NCI-H2029 (cell line): ENCODE measurements around the gene HNRNPA1L2.
"Not testable (repeated sequence)": the region's sequence is repeated elsewhere in the genome, so short reads cannot be mapped to it uniquely, and the experiment has no call there.

Experiments used
- DNase-seq: peaks from one replicate; lab custom pipeline; 2025; lab: John Stamatoyannopoulos, UW

HNRNPA1L2 gene

DNA sequence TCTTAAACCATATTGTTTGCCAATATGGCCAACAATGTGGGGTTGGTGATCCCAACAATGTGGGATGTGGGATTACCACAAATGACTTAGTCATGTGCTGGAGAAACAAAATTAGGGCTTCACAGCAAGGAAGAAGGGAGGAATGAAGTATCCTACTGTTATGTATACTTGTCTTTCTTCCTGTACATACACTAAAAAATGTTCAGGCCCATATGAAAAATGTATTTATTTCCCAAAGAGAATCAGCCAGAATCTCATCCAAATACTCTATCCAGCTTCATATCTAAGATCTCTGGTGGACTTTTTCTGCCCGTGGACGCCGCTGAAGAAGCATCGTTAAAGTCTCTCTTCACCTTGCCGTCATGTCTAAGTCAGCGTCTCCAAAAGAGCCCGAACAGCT lies at the start of gene HNRNPA1L2:
HNRNPA1L2 (plus strand) TSS at position 301 of the 400 bp plus-strand sequence; CDS start at position 363, 62 bp downstream.
- no peak for DNase-seq

DNA sequence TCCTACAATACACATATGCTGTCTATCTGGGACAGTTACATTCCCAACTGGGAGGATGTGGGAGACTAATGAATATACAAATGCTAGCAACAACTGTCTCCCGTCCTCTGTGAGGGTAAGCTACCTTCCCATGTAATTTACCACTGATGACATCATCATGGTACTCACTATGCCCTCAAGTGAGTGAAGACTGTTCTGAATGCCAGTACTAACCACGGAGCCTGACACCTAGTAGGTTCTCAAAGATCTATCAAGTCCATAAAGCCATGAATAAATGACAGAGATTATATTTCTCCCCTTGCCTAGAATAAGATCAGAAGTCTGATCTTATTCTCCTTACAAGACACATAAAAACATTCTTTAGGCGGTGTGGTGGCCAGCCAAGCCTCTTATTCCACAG lies 49.1 kb upstream of the HNRNPA1L2 start:
- not testable (repeated sequence) for DNase-seq

DNA sequence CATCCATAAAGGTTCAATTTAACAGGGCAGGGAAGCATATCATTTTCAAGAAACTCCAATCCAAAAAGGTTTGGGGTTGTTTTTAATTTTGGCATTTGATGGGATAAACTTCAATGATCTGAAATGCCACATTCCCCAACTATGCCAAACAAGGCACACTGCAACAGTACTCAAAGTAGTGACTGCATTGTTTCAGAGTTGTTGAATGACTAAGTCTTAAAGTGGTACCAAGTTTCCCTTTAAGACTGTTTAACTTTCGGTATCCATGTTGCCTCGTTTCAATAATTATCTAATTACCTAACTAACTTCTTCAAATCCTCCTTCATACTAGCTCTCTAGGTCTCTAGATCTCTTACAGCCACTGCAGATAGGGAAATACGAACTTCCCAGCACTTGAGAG lies 48.4 kb upstream of the HNRNPA1L2 start:
- DNase-seq, result not testable (repeated sequence)

DNA sequence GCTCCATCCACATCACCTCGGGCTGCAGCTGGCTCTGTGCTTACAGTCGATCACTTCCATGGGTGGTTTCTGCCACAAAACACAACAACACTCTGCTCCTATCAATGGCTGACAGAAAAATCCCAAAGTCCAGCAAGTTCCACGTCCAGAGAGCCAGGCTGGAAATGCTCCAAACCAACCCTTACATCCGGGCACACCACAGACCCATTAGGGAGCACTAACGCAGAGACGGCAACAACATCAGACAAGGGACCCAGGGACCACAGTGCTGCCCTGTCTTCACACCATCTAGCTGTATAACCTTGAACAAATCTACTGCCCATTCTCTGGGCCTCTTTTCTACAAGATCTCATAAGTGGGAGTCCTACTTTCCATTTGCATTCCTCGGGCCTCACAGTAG lies 47.9 kb upstream of the HNRNPA1L2 start:
- DNase-seq, result not testable (repeated sequence)

DNA sequence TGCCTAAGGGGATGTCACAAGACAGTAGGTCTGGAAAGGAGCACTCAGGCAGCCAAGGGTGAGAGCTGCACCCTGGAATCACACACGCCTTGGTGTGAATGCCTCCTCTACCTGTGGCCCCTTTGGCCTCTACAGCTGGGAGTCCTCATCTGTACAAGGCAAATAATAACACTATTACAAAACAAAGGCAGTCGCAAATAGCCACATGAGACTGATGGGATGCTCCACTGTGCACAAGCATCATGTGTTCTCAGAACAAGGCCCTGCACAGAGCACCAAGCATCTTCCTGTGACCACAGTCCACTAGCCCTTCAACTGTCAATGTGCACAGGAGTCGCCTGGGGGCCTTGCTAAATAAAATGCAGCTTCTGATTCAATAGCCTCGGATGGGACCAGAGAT lies 44.6 kb upstream of the HNRNPA1L2 start:
- DNase-seq, result no peak

DNA sequence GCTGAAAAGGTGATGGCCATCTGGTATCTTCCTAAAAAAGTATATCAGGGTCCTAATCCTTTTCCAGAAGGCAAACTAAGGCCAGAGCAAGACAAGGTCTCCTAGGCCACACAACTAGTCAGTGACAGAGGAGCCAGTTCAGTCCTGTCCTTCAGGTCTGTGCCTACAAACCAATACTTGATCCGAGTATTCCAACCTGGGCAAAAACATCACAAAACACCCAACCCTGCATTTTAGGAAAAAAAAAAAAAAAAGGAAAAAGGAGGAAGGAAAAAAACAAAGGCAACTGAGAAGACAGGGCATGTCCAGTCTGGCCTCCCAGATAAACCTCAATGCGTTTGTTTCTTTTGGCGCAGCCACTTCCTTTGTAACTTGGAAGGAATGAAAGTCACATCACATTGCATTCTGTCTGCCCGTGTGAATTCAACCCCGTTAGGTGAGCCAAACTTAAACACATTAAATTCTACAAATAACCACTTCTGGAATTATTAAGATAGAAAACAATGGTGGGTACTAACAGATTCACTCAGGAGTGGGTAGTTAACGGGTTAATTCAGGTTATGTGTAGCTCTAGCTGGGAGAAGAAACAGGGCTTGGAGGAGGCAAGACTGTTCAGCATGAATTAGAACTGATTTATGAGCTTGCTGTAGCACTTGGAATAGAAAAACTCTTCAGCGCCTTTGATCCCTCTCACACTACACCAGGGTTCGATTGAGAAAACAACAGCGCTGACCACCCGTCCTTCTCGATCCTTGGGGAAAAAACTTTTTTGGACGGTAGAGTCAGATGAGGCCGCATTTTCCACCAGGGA lies 43.0 kb upstream of the HNRNPA1L2 start:
- DNase-seq, result no peak

DNA sequence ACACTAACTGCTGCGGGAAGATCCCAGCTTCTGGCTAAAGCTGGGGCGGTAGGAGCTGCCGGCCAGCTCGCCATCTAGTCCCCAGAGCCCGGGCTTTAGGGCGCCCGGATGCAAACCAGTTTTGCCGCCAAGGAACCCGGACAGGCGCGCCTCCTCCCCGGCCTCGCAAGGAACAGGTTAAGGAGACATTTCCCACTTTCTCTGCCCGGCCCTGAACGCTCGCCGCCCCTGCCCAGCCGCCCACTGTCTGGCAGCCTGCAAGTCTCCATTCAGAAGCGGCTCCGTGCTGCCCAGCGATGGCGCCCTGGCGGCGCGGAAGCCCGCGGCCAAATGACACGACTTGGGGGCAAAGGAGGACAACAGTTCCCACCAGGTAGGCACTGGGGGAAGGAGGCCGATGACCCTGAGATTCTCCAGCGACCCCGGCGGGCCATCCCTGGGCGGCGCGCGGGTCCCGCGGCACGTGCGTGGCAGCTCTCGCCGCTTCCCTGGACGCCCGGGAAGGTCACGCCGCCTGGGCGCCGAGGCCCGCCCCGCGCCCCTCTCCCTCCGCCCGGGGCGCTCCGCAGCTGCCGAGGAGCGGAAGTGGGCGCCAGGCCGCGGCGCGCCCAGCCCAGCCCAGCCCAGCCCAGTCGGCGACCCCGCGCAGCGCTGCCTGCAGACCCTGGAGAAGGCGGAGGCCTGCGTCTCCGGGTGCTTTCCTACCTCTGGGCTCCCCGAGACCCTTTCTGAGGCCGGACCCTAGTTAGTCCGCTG lies 42.2 kb upstream of the HNRNPA1L2 start:
- no peak for DNase-seq

DNA sequence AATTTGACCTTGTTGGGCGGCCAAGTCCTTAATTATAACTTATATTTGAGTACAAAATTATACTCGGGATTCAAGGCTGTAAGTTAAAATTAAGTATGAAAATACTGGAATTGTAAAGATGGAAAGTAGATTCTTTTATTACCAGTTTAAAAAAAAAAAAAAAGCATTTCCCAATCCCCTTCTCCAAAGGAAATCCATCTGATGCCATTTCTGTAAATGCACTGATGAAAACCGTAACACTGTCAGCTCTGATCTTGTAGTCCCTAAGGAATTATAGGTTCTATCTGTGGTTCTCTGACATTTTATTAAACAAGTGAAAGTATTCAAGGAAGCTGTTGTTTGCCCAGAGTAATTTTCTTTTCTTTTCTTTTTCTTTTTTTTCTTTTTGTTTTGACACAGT lies 41.6 kb upstream of the HNRNPA1L2 start:
- no peak for DNase-seq

DNA sequence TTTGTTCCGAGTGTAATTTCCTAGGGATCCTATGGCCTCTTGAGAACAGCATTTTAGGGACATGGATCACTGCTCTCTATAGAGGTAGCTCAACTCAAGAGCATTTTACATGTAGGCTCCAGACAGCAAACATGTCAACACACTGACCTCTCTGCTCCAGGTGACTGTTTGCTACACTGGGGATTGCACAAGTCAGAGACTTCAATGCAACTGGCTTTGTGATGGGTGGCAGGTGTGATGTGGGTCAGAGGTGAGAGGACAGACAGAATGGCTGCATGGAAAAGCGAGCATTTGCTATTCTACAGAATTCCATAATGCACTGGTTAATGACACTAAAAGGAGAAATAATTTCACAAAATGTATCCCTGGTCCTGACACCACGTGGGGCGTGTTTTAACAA lies 38.9 kb upstream of the HNRNPA1L2 start:
- DNase-seq, result not testable (repeated sequence)

DNA sequence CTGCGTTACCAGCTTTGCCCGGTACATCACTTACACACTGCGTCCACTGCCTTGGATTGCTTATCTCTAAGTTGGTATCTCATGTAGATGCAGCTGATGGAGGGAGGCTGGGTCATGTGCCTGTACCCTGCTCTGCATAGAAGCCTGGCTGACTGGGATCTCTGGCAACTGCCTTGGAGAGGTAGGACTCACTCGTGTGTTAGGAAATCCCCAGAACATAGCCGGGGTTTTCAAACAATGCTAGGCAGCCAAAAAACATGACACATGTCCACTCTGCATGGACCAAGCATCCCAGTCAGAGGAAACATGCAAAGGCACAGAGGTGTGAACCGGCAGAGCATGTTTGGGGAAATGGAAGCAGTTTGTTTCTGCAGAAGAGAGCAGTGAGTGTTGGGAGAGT lies 36.1 kb upstream of the HNRNPA1L2 start:
- not testable (repeated sequence) for DNase-seq

DNA sequence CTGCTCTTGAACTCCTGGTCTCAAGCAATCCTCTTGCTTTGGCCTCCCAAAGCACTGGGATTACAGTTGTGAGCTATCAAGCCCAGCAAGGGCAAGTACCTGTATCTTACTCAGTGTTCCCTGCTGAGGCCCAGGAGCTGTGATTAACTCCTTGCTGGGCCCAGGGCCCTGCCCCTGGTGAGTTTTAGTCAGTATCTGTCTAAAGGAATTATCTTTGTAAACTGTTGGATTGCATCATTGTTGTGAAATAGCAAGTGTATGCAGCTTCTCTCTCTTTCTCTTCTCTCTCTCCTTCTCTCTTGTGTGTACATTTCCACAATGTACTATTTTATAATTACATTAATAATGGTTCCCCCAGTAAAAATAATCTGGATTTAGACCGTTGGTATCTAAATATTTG lies 35.4 kb upstream of the HNRNPA1L2 start:
- DNase-seq, result not testable (repeated sequence)

DNA sequence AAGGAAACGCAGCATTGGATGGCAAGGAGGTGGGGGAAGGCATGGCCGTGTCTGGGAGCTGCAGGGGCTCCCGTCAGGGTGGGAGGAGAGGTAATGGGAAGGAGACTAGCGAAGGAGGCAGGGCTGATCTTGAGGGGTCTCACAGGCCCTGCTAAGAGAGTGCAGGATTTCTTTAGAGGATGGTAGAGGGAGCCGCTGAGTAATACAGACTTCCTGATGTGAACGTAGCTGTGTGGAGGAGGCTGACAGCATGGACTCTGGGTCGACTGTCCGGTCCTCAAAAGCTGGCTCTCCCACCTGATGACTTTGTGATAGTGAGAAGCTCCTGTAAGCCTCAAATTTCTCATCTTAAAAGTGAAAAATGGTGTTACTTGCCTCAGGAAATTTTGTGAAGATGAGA lies 34.0 kb upstream of the HNRNPA1L2 start:
- not testable (repeated sequence) for DNase-seq

DNA sequence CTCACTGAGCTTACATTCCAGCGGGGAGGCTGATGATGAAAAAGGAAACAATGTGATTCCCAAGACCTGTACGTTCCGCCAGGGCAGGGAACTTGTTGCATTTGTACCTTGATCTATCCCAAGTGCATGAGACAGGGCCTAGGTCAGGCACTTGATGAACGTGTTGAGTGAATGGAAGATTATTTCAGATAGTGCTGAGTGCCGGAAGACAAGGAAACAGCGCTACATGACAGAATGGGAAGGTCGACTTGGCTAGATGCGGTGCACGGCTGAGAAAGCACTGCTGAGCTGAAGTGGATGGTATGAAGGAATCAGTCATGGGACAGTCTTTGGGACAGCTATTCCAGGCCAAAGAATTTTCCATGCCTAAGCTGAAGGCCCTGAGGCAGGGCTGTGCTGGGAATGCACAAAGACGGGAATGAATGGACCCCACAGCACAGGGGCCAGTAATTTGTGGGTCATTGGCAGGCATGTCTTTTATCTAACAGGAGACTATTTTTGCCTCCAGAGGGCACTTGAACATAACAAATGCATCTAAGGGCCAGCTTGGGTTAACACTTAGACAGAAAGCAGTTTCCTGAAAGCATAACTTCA lies 33.1 kb upstream of the HNRNPA1L2 start:
- DNase-seq, result peak; percentile 20

DNA sequence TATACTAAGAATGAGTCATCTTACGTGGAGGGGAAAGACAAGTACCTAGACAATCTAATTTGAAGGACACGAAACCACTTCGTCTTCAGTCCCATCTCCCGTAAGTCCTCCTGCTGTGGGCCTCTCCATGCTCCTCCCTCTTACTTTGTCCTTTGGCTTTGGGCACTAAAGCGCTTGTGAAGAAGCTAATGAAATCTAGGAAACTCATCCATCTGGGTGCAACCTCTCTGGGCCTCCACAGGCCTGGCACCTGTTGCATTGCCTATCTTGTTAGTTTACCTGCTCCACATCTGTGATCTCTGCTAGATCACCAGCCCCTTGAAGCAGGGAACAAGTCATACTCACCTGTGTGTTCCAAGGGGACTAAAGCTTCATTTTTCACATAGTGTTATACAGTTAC lies 32.1 kb upstream of the HNRNPA1L2 start:
- not testable (repeated sequence) for DNase-seq

DNA sequence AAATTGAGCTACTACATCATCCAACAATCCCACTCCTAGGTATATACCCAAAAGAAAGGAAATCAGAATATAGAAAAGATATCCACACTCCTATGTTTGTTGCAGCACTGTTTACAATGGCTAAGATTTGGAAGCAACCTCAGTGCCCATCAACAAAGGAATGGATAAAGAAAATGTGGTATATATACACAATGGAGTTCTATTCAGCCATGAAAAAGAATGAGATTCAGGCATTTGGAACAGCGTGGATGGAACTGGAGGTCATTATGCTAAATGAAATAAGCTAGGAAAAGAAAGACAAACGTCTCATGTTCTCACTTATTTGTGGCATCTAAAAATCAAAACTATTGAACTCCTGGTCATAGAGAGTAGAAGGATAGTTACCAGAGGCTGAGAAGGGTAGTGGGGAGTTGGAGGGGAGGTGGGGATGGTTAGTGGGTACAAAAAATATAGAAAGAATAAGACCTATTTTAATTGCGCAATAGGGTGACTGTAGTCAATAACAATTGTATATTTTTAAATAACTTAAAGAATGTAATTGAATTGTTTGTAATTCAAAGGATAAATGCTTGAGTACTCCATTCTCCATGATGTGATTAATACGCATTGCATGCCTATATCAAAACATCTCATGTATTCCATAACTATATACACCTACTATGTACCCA lies 27.0 kb upstream of the HNRNPA1L2 start:
- no peak for DNase-seq

DNA sequence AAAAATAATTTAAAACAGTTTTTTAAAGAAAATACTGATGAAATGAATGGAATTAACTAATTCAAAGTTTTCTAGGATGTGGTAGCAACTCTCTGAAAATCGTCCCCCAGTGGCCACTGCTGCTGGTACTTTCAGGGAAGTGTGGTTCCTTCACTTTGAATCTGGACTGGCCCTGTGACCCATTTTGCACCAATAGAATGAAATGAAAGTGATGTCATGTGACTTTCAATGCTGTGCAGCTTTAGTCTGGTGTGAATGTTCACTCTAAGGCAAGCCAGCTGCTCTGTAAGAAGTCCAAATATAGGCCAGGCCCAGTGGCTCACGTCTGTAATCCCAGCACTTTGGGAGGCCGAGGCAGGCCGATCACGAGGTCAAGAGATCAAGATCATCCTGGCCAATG lies 26.4 kb upstream of the HNRNPA1L2 start:
- DNase-seq, result no peak

DNA sequence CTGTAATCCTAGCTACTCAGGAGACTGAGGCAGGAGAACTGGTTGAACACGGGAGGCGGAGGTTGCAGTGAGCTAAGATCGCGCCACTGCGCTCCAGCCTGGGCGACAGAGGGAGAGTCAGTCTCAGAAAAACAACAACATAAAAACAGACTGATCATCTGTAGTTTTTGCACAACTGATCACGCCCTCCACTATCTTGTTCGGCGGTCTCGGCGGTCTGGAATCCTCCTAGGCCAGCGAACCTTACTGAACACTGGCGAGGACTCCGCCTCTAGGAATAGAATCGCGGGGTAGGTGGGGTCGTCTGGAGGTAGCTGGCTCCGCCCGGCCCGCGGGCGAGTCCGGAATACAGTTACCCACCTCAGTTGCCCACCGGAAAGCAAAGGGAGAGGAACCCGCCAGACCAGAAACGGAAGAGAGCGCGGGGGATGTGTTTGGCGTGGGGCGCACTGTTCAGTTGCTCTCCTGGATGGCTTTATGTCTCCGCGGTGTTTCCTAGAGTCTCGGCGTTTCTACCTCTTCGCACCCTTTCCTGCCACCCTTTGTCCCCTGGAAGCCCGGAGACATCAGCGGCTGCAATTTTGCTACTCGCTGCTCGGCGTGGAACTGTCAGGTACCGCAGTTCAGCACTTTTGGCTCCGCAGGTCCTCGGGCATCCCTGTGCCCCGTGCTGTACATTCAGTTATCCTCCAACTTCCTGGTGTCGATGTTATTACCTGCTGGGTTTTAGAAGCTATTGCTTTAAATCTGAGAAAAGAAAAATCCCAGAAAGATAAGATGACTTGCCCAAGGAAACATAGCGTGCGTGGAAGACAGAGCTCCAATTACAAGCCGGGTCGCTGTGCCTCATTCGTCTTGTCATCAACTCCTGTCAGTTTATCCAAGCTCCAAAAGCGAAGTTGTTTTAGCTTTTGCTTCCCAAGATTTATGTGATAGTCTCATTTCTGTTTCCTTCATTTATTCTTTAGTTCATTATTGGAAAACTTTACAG lies 24.9 kb upstream of the HNRNPA1L2 start:
- peak; percentile 60 for DNase-seq

DNA sequence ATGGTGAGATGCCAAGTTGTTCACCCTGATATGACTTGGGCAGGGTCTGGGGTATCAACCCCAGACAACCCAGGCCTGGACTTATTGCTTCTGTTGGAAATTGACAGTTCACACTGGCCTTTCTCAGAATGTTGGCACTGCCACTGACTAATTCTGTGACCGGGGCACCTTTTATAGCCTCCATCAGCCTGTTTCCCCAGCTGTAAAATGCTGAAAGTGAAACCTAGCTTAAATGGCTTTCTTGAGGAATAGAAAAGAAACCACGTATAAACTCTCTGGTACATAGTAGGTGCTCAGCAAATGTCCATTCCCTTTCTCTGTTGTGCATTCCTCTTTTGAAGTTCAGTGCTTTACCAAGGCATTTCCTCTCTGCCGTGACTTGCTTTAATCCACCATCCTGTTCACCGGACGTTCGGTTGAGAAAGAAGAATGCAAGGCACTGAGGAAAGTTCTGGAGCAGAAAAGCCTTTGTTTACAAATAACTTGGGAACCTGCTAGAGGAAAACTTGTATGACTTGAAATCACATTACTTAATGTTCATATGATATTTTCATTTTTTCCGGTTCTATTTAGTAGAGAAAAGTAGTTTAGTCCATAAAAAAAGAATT lies 11.0 kb upstream of the HNRNPA1L2 start:
- DNase-seq, result not testable (repeated sequence)

DNA sequence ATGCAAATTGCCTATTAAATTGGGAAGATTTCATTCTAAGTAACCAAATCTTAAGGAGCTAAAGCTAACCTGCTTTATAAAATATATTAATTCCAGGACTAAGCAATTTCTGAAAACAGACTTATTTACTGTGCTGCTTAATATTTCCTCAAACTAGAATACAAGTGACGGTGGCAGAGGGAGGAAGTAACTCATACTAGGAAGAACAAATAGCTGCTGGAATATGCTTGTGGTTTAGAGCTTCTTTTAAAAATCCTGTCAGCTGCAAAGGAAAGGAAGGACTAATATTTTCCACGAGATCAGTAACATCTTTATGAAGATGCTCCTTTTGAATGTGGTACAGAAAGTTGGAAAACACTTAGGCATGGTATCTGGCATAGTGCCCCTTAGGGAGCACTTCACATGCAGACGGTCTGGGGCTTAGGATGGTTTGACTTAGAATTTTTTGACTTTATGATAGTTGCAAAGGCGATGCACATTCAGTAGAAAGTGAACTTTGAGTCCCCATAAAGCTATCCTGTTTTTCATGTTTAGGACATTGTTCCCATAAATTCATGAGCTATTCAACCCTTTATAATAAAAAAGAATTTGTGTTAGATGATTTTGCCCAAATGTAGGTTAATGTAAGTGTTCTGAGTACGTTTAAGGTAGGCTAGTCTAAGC lies 3.4 kb upstream of the HNRNPA1L2 start:
- no peak for DNase-seq

DNA sequence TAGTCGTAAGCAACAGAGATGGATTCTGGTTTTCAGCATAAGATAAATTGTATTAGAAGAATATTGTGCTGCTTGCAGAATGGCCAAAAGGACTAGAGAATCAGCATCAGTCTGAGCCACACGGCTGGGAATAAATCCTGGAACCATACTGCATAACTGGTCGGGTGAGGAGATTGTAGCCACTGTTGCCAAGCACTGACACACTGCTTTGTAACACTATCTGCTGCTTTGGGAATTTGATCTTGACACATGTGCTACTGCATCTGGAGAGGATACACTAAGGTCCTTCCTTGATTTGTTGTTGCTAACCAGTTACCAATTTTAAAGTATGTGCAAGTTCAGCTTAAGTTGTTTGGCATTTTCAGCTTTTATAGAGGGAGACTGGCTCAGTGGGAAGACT lies 1.9 kb downstream of the HNRNPA1L2 start:
- DNase-seq, result peak; percentile 25
